ENCODE measurements around the gene RMND5A.

DNA sequence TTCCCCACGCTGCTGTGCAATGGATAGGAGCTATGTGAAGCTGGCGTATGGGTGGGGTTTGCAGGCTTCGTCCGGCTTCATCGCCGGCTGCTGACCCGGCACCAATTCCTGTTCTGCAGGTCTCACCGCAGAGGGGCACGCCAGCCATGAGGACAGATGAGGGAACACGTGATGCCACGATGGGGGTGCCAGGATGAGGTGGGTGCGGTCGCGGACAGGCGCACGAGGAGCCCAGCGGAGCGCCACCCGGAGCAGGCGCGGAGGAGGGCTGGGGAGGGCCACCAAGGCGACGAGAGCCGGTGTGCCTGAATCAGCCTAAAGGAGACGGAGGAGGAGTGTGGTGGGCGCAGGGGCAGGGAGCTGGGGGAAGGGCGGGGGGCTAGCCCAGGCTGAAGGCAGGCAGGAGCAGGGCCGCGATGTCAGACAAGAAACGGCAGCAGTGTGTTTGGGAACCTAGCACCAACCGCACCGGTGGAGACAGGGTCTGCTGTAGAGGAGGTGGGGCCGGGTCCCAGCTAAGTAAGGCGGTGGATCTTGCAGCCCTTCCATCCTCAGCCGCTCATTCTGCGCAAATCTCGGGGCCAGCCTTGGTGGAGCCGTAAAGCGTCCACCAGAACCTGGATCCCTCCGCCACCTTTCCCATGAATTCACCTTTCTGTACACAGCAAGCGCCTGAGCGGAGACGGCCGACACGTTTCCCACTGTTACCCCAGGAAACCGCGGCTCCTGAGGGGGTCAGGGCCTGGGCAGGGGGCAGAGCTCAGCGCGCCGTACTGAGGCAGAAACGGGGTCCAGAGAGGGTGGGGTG, 87.6 kb downstream of the RMND5A start:
- TF ChIP-seq, protein P1, sequence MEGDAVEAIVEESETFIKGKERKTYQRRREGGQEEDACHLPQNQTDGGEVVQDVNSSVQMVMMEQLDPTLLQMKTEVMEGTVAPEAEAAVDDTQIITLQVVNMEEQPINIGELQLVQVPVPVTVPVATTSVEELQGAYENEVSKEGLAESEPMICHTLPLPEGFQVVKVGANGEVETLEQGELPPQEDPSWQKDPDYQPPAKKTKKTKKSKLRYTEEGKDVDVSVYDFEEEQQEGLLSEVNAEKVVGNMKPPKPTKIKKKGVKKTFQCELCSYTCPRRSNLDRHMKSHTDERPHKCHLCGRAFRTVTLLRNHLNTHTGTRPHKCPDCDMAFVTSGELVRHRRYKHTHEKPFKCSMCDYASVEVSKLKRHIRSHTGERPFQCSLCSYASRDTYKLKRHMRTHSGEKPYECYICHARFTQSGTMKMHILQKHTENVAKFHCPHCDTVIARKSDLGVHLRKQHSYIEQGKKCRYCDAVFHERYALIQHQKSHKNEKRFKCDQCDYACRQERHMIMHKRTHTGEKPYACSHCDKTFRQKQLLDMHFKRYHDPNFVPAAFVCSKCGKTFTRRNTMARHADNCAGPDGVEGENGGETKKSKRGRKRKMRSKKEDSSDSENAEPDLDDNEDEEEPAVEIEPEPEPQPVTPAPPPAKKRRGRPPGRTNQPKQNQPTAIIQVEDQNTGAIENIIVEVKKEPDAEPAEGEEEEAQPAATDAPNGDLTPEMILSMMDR (IDR thresholded peaks at IDR 0.05; ENCODE audit: poor library complexity), result no peak
- TF ChIP-seq EZH2phosphoT487 (IDR thresholded peaks at IDR 0.05; ENCODE audit: low read depth, severe bottlenecking, unreplicated experiment), result no peak
